DMS53 (cell line): ENCODE results near the gene DUS2.
"Not testable (repeated sequence)": the region's sequence is repeated elsewhere in the genome, so short reads cannot be mapped to it uniquely, and the experiment has no call there.

Experiments
- DNase-seq: peaks from one replicate; lab custom pipeline; 2025; lab: John Stamatoyannopoulos, UW

DUS2 gene

GRCh38 chr16:68091380-68092261, 68.5 kb downstream of the DUS2 start:
- no peak for DNase-seq

DNA sequence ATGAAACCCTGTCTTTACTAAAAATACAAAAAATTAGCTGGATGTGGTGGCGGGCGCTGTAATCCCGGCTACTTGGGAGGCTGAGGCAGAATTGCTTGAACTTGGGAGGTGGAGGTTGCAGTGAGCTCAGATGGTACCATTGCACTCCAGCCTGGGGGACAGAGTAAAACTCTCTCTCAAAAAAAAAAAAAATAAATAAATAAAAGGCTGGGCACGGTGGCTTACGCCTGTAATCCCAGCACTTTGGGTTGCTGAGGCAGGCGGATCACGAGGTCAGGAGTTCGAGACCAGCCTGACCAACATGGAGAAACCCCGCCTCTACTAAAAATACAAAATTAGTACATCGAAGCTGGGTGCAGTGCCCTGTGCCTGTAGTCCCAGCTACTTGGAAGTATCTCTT, 69.2 kb downstream of the DUS2 start:
- not testable (repeated sequence) for DNase-seq

- peak; percentile 20 for DNase-seq
These were observed 70.9 kb downstream of the DUS2 start for GRCh38 chr16:68093816-68094613.

- DNase-seq = no peak
These were observed 71.5 kb downstream of the DUS2 start for GRCh38 chr16:68094614-68094934.

GRCh38 chr16:68096491-68096890, 73.4 kb downstream of the DUS2 start:
- DNase-seq = no peak

GRCh38 chr16:68097088-68097487, 74.0 kb downstream of the DUS2 start:
- DNase-seq = no peak

- no peak for DNase-seq
These were observed 74.8 kb downstream of the DUS2 start for GRCh38 chr16:68097895-68098294.

DNA sequence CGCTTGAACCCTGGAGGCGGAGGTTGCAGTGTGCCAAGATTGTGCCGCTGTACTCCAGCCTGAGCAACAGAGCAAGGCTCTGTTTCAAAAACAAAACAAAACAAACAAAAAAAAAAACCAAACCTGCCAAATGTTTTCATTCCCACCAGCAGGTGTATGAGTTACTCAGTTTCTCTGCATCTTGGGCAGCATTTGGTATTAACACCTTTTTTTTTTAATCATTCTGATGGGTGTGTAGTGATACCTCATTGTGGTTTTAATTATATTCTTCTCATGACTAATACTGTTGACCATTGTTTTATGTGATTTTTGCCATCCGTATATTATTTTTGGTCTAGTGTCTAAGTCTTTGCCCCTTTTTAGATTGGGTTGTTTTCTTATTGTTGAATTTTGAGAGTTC, 77.4 kb downstream of the DUS2 start:
- no peak for DNase-seq

DNA sequence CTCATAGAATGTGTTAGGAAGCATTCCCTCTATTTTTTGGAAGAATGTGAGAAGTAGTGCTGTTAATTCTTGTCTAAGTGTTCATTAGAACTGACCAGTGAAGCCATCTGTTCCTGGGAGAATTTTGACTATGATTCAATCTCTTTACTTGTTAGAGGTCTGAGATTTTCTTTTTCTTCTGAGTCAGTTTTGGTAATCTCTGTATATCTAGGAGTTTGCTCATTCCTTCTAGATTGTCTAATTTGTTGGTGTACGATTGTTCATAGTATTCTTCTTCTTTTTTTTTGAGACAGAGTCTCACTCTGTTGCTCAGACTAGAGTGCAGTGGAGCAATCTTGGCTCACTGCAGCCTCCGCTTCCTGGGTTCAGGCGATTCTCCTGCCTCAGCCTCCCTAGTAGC, 82.5 kb downstream of the DUS2 start:
- DNase-seq = no peak

DNA sequence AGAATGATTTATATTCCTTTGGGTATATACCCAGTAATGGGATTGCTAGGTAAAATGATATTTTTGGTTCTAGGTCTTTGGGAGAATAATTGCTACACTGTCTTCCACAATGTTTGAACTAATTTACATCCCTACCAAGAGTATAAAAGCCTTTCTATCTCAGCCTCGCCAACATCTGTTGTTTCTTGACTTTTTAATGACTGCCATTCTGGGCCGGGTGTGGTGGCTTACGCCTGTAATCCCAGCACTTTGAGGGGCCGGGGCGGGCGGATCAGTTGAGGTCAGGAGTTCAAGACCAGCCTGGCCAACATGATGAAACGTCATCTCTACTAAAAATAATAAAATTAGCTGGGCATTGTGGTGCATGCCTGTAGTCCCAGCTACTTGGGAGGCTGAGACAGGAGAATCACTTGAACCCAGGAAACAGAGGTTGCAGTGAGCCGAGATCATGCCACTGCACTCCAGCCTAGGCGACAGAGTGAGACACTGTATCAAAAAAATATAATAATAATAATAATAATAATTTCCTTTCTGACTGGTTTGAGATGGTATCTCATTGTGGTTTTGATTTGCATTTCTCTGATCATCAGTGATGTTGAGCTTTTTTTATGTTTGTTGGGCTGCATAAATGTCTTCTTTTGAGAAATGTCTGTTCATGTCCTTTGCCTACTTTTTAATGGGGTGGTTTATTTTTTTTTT, 84.3 kb downstream of the DUS2 start:
- DNase-seq = not testable (repeated sequence)

DNA sequence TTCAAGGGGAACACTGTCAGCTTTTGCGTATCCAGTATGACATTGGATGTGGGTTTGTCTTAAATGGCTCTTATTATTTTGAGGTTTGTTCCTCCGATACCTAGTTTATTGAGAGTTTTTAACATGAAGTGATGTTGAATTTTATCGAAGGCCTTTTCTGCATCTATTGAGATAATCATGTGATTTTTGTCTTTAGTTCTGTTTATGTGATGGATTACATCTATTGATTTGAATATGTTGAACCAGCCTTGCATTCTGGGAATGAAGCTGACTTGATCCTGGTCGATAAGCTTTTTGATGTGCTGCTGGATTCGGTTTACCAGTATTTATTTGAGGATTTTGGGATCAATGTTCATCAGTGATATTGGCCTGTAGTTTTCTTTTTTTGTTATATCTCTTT, 86.1 kb downstream of the DUS2 start:
- DNase-seq = not testable (repeated sequence)

DNA sequence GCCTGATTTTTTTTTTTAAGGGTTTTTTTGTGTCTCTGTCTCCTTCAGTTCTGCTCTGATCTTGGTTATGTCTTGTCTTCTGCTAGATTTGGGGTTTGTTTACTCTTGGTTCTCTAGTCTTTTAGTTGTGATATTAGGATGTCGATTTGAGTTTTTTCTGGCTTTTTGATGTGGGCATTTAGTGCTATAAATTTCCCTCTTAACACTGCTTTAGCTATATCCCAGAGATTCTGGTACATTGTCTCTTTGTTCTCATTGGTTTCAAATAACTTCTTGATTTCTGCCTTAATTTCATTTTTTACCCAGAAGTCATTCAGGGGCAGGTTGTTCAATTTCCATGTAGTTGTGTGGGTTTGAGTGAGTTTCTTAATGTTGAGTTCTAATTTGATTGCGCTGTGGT, 87.5 kb downstream of the DUS2 start:
- not testable (repeated sequence) for DNase-seq

DNA sequence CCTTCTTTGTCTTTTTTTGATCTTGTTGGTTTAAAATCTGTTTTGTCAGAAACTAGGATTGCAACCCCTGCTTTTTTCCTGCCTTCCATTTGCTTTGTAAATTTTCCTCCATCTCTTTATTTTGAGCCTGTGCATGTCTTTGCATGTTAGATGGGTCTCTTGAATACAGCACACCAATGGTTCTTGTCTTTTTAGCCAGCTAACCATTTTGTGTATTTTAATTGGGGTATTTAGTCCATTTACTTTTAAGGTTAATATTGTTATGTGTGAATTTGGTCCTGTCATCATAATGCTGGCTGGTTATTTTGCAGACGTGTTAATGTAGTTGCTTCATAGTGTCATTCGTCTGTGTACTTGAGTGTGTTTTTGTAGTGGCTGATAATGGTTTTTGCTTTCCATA, 88.3 kb downstream of the DUS2 start:
- DNase-seq = no peak

DNA sequence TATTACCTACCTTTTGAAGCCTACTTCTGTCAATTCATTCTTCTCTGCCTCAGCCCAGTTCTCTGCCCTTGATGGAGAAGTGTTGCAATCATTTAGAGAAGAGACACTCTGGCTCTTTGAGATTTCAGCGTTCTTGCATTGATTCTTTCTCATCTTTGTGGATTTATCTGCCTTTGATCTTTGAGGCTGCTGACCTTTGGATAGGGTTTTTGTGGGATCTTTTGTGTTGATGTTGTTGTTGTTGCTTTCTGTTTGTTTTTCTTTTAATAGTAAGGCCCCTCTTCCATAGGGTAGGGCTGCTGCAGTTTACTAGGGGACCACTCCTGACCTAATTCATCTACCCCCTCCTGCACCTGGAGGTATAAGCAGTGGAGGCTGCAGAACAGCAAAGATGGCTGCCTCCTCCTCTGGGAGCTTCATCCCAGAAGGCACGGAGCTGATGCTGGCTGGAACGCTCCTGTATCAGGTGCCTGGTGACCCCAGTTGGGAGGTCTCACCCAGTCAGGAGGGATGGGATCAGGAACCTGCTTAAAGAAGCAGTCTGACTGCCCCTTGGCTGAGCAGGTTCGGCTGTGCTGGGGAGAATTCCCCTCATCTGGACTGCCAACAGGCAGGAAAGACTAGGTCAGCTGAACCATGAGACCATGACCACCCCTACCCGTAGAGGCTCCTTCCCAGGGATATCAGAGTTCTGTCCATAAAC, 90.1 kb downstream of the DUS2 start:
- no peak for DNase-seq

GRCh38 chr16:68113765-68114240, 90.7 kb downstream of the DUS2 start:
- no peak for DNase-seq

DNA sequence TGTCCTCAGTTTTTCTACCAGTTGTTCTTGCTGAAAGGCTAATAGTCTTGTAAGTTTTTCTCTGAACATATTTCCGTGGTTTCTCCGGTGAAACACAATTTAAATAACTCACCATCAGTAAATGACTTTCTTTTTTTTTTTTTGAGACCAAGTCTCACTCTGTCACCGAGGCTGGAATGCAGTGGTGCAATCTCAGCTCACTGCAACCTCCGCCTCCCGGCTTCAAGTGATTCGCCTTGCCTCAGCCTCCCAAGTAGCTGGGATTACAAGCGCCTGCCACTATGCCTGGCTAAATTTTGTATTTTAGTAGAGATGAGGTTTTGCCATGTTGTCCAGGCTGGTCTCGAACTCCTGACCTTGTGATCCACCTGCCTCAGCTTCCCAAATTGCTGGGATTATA, 91.9 kb downstream of the DUS2 start:
- not testable (repeated sequence) for DNase-seq

- no peak for DNase-seq
These were observed 92.8 kb downstream of the DUS2 start for GRCh38 chr16:68115851-68116250.

DNA sequence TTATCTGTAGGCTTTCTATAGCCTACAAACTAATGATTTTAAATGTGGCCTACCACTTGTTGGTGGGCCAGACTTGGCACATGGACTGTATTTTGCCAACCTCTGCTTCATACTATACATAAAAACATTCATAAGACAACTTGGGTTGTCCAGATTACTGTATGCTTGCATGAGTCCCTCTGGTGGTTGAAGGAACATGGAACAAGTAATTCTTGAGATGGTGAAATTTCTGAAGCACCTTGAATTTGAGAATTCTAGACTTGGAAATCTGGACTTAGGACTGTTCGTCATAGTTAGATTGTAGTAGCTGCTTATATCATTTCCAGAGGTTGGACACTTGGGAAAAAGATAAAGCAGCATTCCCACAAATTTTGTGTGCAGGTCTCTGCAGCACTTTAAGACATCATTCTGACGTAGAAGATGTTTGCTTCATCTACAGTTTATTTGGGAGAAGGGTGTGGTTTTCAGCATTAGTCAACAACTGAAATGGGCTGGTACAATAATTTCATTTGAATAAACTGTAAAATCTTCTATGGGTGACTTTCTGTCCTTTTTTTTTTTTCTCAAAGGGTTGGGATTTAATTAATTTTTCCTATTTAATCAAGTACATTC, 93.3 kb downstream of the DUS2 start:
- DNase-seq = peak; percentile 3

DNA sequence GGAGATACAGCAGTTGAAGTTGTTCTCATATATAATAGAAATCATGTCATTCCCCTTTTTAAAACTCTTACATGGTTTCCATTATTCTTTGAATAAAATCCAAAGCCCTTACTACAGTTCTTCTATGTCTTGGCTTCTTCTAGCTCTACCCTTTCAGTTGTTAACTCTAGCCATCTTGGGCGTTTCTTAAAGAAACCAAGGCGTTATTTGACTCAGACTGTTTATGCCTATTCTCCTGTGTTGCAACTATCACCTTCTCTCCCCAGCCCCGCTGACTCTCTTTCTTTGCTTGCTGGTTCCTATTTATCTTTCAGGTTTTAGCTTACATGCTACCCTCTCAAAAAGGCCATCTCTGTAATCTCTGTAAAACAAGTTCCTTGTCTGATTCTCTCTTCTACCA, 94.8 kb downstream of the DUS2 start:
- no peak for DNase-seq

GRCh38 chr16:68118954-68119353, 95.9 kb downstream of the DUS2 start:
- DNase-seq = not testable (repeated sequence)

GRCh38 chr16:68120496-68120895, 97.4 kb downstream of the DUS2 start:
- not testable (repeated sequence) for DNase-seq
